ENCODE measurements around the gene RAB24. TPM values are rescaled to one million over a fixed set of nuclear protein-coding genes. Genes with fewer than 3 reads are reported as not detected.

The RAB24 gene
- total RNA-seq, 1 donor from 2014 or later: 35.9 TPM

DNA sequence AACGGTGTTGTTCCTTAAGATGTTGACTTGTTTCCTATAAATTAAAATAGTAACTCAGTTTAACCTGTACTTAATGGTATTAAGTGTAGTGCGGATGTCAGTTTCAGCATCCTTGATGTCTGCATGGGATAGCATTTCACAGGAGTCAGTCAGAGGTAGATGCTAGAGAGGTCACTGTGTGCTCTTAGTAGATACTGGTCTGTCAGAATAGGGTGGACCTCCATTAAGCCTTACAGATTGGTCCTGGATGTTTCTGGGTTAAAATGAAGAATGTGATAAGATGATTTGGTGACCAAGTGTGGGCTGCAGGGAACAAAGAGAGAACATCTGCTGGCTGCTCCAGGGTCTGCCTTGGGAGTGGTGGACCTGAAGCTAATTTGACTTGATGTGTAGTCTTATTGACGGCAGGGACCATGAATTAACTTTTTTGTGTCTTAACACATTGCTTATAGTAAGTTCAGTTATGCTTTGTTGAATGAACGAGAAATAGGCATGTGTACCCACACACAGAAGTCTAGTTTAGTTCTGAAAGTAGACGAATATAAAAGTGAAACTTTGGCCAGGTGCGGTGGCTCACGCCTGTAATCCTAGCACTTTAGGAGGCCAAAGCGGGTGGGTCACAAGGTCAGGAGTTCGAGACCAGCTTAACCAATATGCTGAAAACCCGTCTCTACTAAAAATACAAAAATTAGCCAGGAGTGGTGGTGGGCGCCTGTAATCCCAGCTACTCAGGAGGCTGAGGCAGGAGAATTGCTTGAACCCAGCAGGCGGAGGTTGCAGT, 12.5 kb downstream of the RAB24 start:
- DNase-seq (ENCODE audit: low read depth): no peak
- no peaks in the 10 kb centered on the region for H3K27me3 ChIP-seq (ENCODE audit: control insufficient read depth, insufficient read depth, low read length)
- no peak for TF ChIP-seq CTCF (IDR thresholded peaks at IDR 0.05; ENCODE audit: insufficient read depth, low read length, poor library complexity, severe bottlenecking)
- no peak overlapping the region for H3K4me3 ChIP-seq (ENCODE audit: low read depth, low read length)
- peaks cover 3% of the 10 kb centered on the region for H3K36me3 ChIP-seq (ENCODE audit: control insufficient read depth, insufficient read depth, low read length)

GRCh38 chr5:177288191-177288590, 15.3 kb downstream of the RAB24 start:
- Histone ChIP-seq H3K36me3 (ENCODE audit: control insufficient read depth, insufficient read depth, low read length) (peaks cover 2% of the 10 kb centered on the region), H3K4me3 (ENCODE audit: low read depth, low read length) (no peak overlapping the region), H3K27me3 (ENCODE audit: control insufficient read depth, insufficient read depth, low read length) (no peaks in the 10 kb centered on the region)
- TF ChIP-seq CTCF (IDR thresholded peaks at IDR 0.05; ENCODE audit: insufficient read depth, low read length, poor library complexity, severe bottlenecking): no peak
- DNase-seq (ENCODE audit: low read depth): no peak

- Histone ChIP-seq H3K36me3 (ENCODE audit: control insufficient read depth, insufficient read depth, low read length) (peaks cover 2% of the 10 kb centered on the region), H3K27me3 (ENCODE audit: control insufficient read depth, insufficient read depth, low read length) (no peaks in the 10 kb centered on the region), H3K4me3 (ENCODE audit: low read depth, low read length) (no peak overlapping the region)
- no peak for TF ChIP-seq CTCF (IDR thresholded peaks at IDR 0.05; ENCODE audit: insufficient read depth, low read length, poor library complexity, severe bottlenecking)
- no peak for DNase-seq (ENCODE audit: low read depth)
Measured at GRCh38 chr5:177276886-177277285, 26.6 kb downstream of the RAB24 start.

DNA sequence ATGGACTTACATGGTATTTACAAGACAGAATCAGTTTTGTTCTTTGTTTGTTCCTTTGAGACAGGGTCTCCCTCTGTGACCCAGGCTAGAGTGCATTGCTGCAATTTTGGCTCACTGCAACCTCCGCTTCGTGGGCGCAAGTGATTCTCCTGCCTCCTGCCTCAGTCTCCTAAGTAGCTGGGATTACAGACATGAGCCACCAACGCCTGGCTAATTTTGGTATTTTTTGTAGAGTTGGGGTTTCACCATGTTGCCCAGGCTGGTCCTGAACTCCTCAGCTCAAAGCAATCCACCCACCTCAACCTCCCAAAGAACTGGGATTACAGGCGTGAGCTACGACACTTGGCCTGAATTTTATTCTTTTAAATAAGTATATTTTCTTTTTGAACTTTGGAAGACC, 27.6 kb downstream of the RAB24 start:
- DNase-seq (ENCODE audit: low read depth): no peak
- H3K27me3 ChIP-seq (ENCODE audit: control insufficient read depth, insufficient read depth, low read length): no peaks in the 10 kb centered on the region
- H3K4me3 ChIP-seq (ENCODE audit: low read depth, low read length): no peak overlapping the region
- no peak for TF ChIP-seq CTCF (IDR thresholded peaks at IDR 0.05; ENCODE audit: insufficient read depth, low read length, poor library complexity, severe bottlenecking)
- H3K36me3 ChIP-seq (ENCODE audit: control insufficient read depth, insufficient read depth, low read length): peaks cover 2% of the 10 kb centered on the region

GRCh38 chr5:177271113-177271512, 32.4 kb downstream of the RAB24 start:
- H3K36me3 ChIP-seq (ENCODE audit: control insufficient read depth, insufficient read depth, low read length): peaks cover 1% of the 10 kb centered on the region
- H3K4me3 ChIP-seq (ENCODE audit: low read depth, low read length): no peak overlapping the region
- no peak for DNase-seq (ENCODE audit: low read depth)
- no peaks in the 10 kb centered on the region for H3K27me3 ChIP-seq (ENCODE audit: control insufficient read depth, insufficient read depth, low read length)
- TF ChIP-seq CTCF (IDR thresholded peaks at IDR 0.05; ENCODE audit: insufficient read depth, low read length, poor library complexity, severe bottlenecking): no peak

- no peak for TF ChIP-seq CTCF (IDR thresholded peaks at IDR 0.05; ENCODE audit: insufficient read depth, low read length, poor library complexity, severe bottlenecking)
- Histone ChIP-seq H3K27me3 (ENCODE audit: control insufficient read depth, insufficient read depth, low read length) (no peaks in the 10 kb centered on the region), H3K4me3 (ENCODE audit: low read depth, low read length) (no peak overlapping the region), H3K36me3 (ENCODE audit: control insufficient read depth, insufficient read depth, low read length) (peaks cover 3% of the 10 kb centered on the region)
- DNase-seq (ENCODE audit: low read depth): no peak
Measured at GRCh38 chr5:177270653-177271052, 32.9 kb downstream of the RAB24 start.

Data from kidney epithelial cell (primary cell).